IMR-90 (cell line): ENCODE results near the gene SYNPR. TPM values are rescaled to one million over a fixed set of nuclear protein-coding genes. Genes with fewer than 3 reads are reported as not detected.

ENCODE experiments used
- ATAC-seq: fragments of 200-7000 bp; cut with Tn5 transposase; 2 replicates; pipeline ENCODE4 v1.9.1; 2020; ENCODE audit warnings: low read depth, mild to moderate bottlenecking, moderate library complexity
- BruUV-seq: library from RNA; stranded (reverse); fragments of 400-500 nt; replicated peaks from 2 replicates; lab custom pipeline; 2021; lab: Mats Ljungman, UMichigan
- CTCF ChIA-PET: fragments of 300-600 bp; formaldehyde crosslinking; extraction: SDS; loops from one replicate; lab custom pipeline; 2021; ENCODE audit warnings: antibody characterized with exemption; lab: Yijun Ruan, JAX
- POLR2A ChIA-PET: fragments of 300-600 bp; sonication (Branson Sonifier 250); formaldehyde crosslinking; loops from one replicate; lab custom pipeline; 2022; ENCODE audit warnings: antibody characterized with exemption; ENCODE audit not compliant: unreplicated experiment; lab: Charles Lee
- DNase-seq: peaks from one replicate; pipeline ENCODE4 v3.0.0; 2013
- H2AFZ ChIP-seq: replicated peaks from 2 replicates; pipeline ENCODE3; 2013; ENCODE audit warnings: low read length, mild to moderate bottlenecking; ENCODE audit not compliant: poor library complexity
- H2AK5ac ChIP-seq: 2 replicates; pipeline ENCODE4 v1.6.1; 2013; ENCODE audit warnings: low read depth, low read length, inconsistent platforms
- H2AK9ac ChIP-seq: replicated peaks from 2 replicates; pipeline ENCODE3; 2013; ENCODE audit warnings: mild to moderate bottlenecking, low read depth, low read length, moderate library complexity; ENCODE audit not compliant: poor library complexity
- H2BK120ac ChIP-seq: 2 replicates; pipeline ENCODE4 v1.6.1; 2013; ENCODE audit warnings: low read depth, low read length, inconsistent platforms
- H2BK15ac ChIP-seq: 3 replicates; pipeline ENCODE4 v1.6.1; 2013; ENCODE audit warnings: low read depth, low read length, inconsistent platforms
- H2BK20ac ChIP-seq: 2 replicates; pipeline ENCODE4 v1.6.1; 2013; ENCODE audit warnings: low read depth, mild to moderate bottlenecking, inconsistent platforms, low read length, moderate library complexity
- H2BK5ac ChIP-seq: 2 replicates; pipeline ENCODE4 v1.6.1; 2013; ENCODE audit warnings: mild to moderate bottlenecking, low read depth, low read length, inconsistent platforms; ENCODE audit not compliant: poor library complexity, severe bottlenecking
- H3K14ac ChIP-seq: replicated peaks from 2 replicates; pipeline ENCODE4 v1.6.1; 2013; ENCODE audit warnings: low read depth, low read length, inconsistent platforms
- H3K18ac ChIP-seq: 2 replicates; pipeline ENCODE4 v1.6.1; 2013; ENCODE audit warnings: low read depth, low read length, control low read depth
- H3K23ac ChIP-seq: 2 replicates; pipeline ENCODE4 v1.6.1; 2013; ENCODE audit warnings: low read depth, low read length, inconsistent platforms
- H3K27ac ChIP-seq: 2 replicates; pipeline ENCODE4 v1.5.1; 2013; ENCODE audit warnings: mild to moderate bottlenecking, control low read depth, low read length; ENCODE audit not compliant: insufficient read depth
- H3K27me3 ChIP-seq: 2 replicates; pipeline ENCODE4 v1.6.1; 2013; ENCODE audit warnings: low read length; ENCODE audit not compliant: control insufficient read depth, insufficient read depth
- H3K36me3 ChIP-seq: 2 replicates; pipeline ENCODE4 v1.6.1; 2013; ENCODE audit warnings: low read length, mixed read lengths; ENCODE audit not compliant: control insufficient read depth, insufficient read depth
- H3K4ac ChIP-seq: 2 replicates; pipeline ENCODE4 v1.6.1; 2013; ENCODE audit warnings: low read depth, low read length, inconsistent platforms
- H3K4me1 ChIP-seq: 2 replicates; pipeline ENCODE4 v1.6.1; 2013; ENCODE audit warnings: low read length, mixed read lengths; ENCODE audit not compliant: control insufficient read depth, insufficient read depth
- H3K4me2 ChIP-seq: 2 replicates; pipeline ENCODE4 v1.6.1; 2013; ENCODE audit warnings: low read depth, mild to moderate bottlenecking, control low read depth, low read length, moderate library complexity
- H3K4me3 ChIP-seq: 2 replicates; pipeline ENCODE4 v1.5.1; 2013; ENCODE audit warnings: low read depth, mild to moderate bottlenecking, control low read depth, low read length, moderate library complexity; ENCODE audit not compliant: insufficient read depth
- H3K56ac ChIP-seq: 2 replicates; pipeline ENCODE4 v1.6.1; 2013; ENCODE audit warnings: low read length, inconsistent platforms; ENCODE audit not compliant: insufficient read depth; ENCODE audit errors: extremely low read depth
- H3K79me1 ChIP-seq, 2 experiments: 2 replicates each; pipeline ENCODE4 v1.6.1; 2013; ENCODE audit warnings: low read length in 2 of 2, inconsistent platforms in 1 of 2, low read depth in 1 of 2
- H3K9ac ChIP-seq: 2 replicates; pipeline ENCODE4 v1.6.1; 2013; ENCODE audit warnings: low read depth, low read length, control low read depth
- H3K9me1 ChIP-seq: 2 replicates; pipeline ENCODE4 v1.6.1; 2013; ENCODE audit warnings: low read length, inconsistent platforms; ENCODE audit not compliant: insufficient read depth
- H3K9me3 ChIP-seq: 2 replicates; pipeline ENCODE4 v1.6.1; 2013; ENCODE audit warnings: low read length; ENCODE audit not compliant: control insufficient read depth, insufficient read depth
- H4K20me1 ChIP-seq: 2 replicates; pipeline ENCODE4 v1.6.1; 2013; ENCODE audit warnings: low read length, inconsistent platforms; ENCODE audit not compliant: insufficient read depth
- H4K5ac ChIP-seq: 2 replicates; pipeline ENCODE4 v1.6.1; 2013; ENCODE audit warnings: mild to moderate bottlenecking, low read depth, low read length, control low read depth
- H4K8ac ChIP-seq, 2 experiments: 2 replicates each; pipeline ENCODE4 v1.6.1; 2013; ENCODE audit warnings: low read depth in 2 of 2, low read length in 2 of 2, control low read depth in 1 of 2, inconsistent platforms in 1 of 2
- H4K91ac ChIP-seq: 2 replicates; pipeline ENCODE4 v1.6.1; 2013; ENCODE audit warnings: low read depth, low read length, inconsistent platforms; ENCODE audit not compliant: insufficient read depth
- BHLHE40 ChIP-seq: fragments of 150-350 bp; IDR thresholded peaks from 2 replicates; pipeline ENCODE4 v1.6.1; 2016; ENCODE audit warnings: mild to moderate bottlenecking, low read depth, low read length
- CHD1 ChIP-seq: IDR thresholded peaks from 2 replicates; pipeline ENCODE4 v1.6.1; 2012; ENCODE audit warnings: low read depth, low read length, improper control_type of control experiment
- ELK1 ChIP-seq: fragments of 150-350 bp; IDR thresholded peaks from 2 replicates; pipeline ENCODE4 v1.6.1; 2016; ENCODE audit warnings: low read depth, mild to moderate bottlenecking, low read length, moderate library complexity, borderline replicate concordance
- MAFK ChIP-seq: IDR thresholded peaks from 2 replicates; pipeline ENCODE4 v1.6.1; 2012; ENCODE audit warnings: low read depth, low read length, improper control_type of control experiment
- RAD21 ChIP-seq: IDR thresholded peaks from 2 replicates; pipeline ENCODE4 v1.6.1; 2012; ENCODE audit warnings: low read length, improper control_type of control experiment
- RCOR1 ChIP-seq: IDR thresholded peaks from 2 replicates; pipeline ENCODE4 v1.6.1; 2012; ENCODE audit warnings: mild to moderate bottlenecking, low read length, improper control_type of control experiment; ENCODE audit not compliant: insufficient replicate concordance
- USF2 ChIP-seq: fragments of 150-350 bp; IDR thresholded peaks from 2 replicates; pipeline ENCODE4 v1.6.1; 2017; ENCODE audit warnings: mild to moderate bottlenecking, antibody characterized with exemption, low read length, low read depth
- WGBS, 2 experiments: methylation state at CpG; one replicate each; pipeline versions ENCODE4 v1.1.5 to v1.1.7; 2013; ENCODE audit warnings: missing lambda C conversion rate in 2 of 2; ENCODE audit not compliant: insufficient read length in 1 of 2; ENCODE audit errors: extremely low coverage in 2 of 2; 5-methylcytosine and 5-hydroxymethylcytosine counted together
- dilution Hi-C: fragments of 300-500 bp; cut with HindIII; formaldehyde crosslinking; loops from one replicate; pipeline ENCODE4 v1.14.3; 2018; ENCODE audit warnings: low sequenced_read_pairs; ENCODE audit not compliant: unreplicated experiment
- in situ Hi-C: fragments of 300-500 bp; cut with MboI; formaldehyde crosslinking; loops from 3 replicates; pipeline ENCODE4 v1.14.3; 2019; ENCODE audit warnings: low sequenced_read_pairs, inconsistent platforms, mixed read lengths
- intact Hi-C: fragments of 100-400 bp; cut with micrococcal nuclease; formaldehyde crosslinking; loops from 2 replicates; pipeline ENCODE4 v1.10.0; 2022
- polyA plus RNA-seq, 3 experiments: library from polyadenylated mRNA; depleted of rRNA; stranded (reverse); fragments of >200 nt; gene quantifications; 2 replicates each; pipeline ENCODE4 v1.2.3, GENCODE V29; 2012; ENCODE audit warnings: low replicate concordance in 1 of 3
- total RNA-seq: library from RNA; depleted of rRNA; stranded (reverse); fragments of >200 nt; gene quantifications from 2 replicates; pipeline ENCODE4 v1.2.3, GENCODE V29; 2012

The SYNPR gene
- total and polyA plus RNA-seq, 2 of the 4 experiments (the other 2 are of a cell fraction) = not detected

- Histone ChIP-seq H3K18ac (no peak overlapping the region), H3K14ac (no peak overlapping the region), H2BK120ac (no peak overlapping the region), H3K4me1 (no peaks in the 10 kb centered on the region), H2AK9ac (no peak overlapping the region), H3K4me3 (no peak overlapping the region), H4K8ac (no peak overlapping the region), H3K9me1 (no peaks in the 10 kb centered on the region), H4K20me1 (no peaks in the 10 kb centered on the region), H3K4me2 (no peak overlapping the region), H3K27me3 (no peaks in the 10 kb centered on the region), H4K5ac (no peak overlapping the region), H3K4ac (no peak overlapping the region), H3K79me1 (no peaks in the 10 kb centered on the region), H3K27ac (no peak overlapping the region), H4K91ac (no peak overlapping the region), H3K9ac (no peak overlapping the region), H2BK20ac (no peak overlapping the region), H2AFZ (no peak overlapping the region), H3K56ac (no peak overlapping the region), H2BK15ac (no peak overlapping the region), H3K23ac (no peak overlapping the region), H3K36me3 (no peaks in the 10 kb centered on the region), H2AK5ac (no peak overlapping the region), H2BK5ac (no peak overlapping the region), H3K9me3 (no peaks in the 10 kb centered on the region)
- WGBS, 2 experiments = no CpG with 5 or more reads among the region's 4 CpGs
- no peak for TF ChIP-seq RAD21
- no peak for TF ChIP-seq USF2
- TF ChIP-seq BHLHE40 = no peak
- TF ChIP-seq CHD1 = no peak
- TF ChIP-seq MAFK = no peak
- TF ChIP-seq RCOR1 = no peak
- no peak for TF ChIP-seq ELK1
- POLR2A ChIA-PET = no interaction called here
- ATAC-seq (no peak), DNase-seq (no peak)
- CTCF ChIA-PET = no interaction called here
- in situ Hi-C loops = no loop called here
- dilution Hi-C loops = no loop called here
- intact Hi-C loops = no loop called here
- no TSS peak for BruUV-seq
These were observed 117.9 kb downstream of the SYNPR start for GRCh38 chr3:63395960-63396359.
